Measurements from ENCODE around the gene PCK2. TPM values are rescaled to one million over a fixed set of nuclear protein-coding genes. Genes with fewer than 3 reads are reported as not detected.

PCK2 gene
- total RNA-seq, 1 experiment from 2014 or later, result 16.8 TPM

- TF ChIP-seq EZH2 (IDR thresholded peaks at IDR 0.05; ENCODE audit: borderline replicate concordance, low read depth, low read length, poor library complexity, severe bottlenecking) (no peak), CTCF (conservative IDR thresholded peaks at IDR 0.05; ENCODE audit: low read depth, low read length) (no peak)
- BruUV-seq (replicated peaks), result no TSS peak
These were observed 14.3 kb downstream of the PCK2 start for GRCh38 chr14:24108336-24108874.

GRCh38 chr14:24110060-24110459 lies 15.9 kb downstream of the PCK2 start:
- H3K27ac ChIP-seq (ENCODE audit: low read depth, low read length, poor library complexity, severe bottlenecking), result no peak overlapping the region
- no TSS peak for BruUV-seq (replicated peaks)
- no peaks in the 10 kb centered on the region for H3K36me3 ChIP-seq (ENCODE audit: insufficient read depth, low read length, poor library complexity, severe bottlenecking)
- no peak overlapping the region for H3K4me3 ChIP-seq (ENCODE audit: low read depth, low read length, poor library complexity, severe bottlenecking)
- ChIA-PET POLR2A (ENCODE audit: low non-redundant PET) (no interaction called here), CTCF (interaction anchor here (0.7 to 2.1 kb wide), 2 partner anchors 52 to 752 kb away, joined by 3 to 57 read pairs; no protein-coding TSS in a partner anchor)
- TF ChIP-seq CTCF (conservative IDR thresholded peaks at IDR 0.05; ENCODE audit: low read depth, low read length) (no peak), EZH2 (IDR thresholded peaks at IDR 0.05; ENCODE audit: borderline replicate concordance, low read depth, low read length, poor library complexity, severe bottlenecking) (no peak)
- no peak for DNase-seq (ENCODE audit: low spot score)
- H3K27me3 ChIP-seq (replicated peaks; ENCODE audit: insufficient read depth, low read depth, low read length, poor library complexity), result no peaks in the 10 kb centered on the region
- intact Hi-C loops (cut with micrococcal nuclease; ENCODE audit: unreplicated experiment), result no loop called here
- no peaks in the 10 kb centered on the region for H3K9me3 ChIP-seq (ENCODE audit: low read depth, low read length, poor library complexity, severe bottlenecking)
- H3K4me1 ChIP-seq (ENCODE audit: insufficient read depth, low read length, poor library complexity, severe bottlenecking), result peaks cover 5% of the 10 kb centered on the region

More at GRCh38 chr14:24108336-24108874, 14.3 kb downstream of the PCK2 start:
- no peak overlapping the region for H3K27ac ChIP-seq (ENCODE audit: low read depth, low read length, poor library complexity, severe bottlenecking)
- no peaks in the 10 kb centered on the region for H3K27me3 ChIP-seq (replicated peaks; ENCODE audit: insufficient read depth, low read depth, low read length, poor library complexity)
- CTCF ChIA-PET, result interaction anchor here (0.6 to 2.1 kb wide), 8 partner anchors 14 to 476 kb away, joined by 3 to 57 read pairs (median 4); partner anchors contain the start of genes PCK2 and PSME2
- peaks cover 2% of the 10 kb centered on the region for H3K4me1 ChIP-seq (ENCODE audit: insufficient read depth, low read length, poor library complexity, severe bottlenecking)
- no peak overlapping the region for H3K4me3 ChIP-seq (ENCODE audit: low read depth, low read length, poor library complexity, severe bottlenecking)
- H3K9me3 ChIP-seq (ENCODE audit: low read depth, low read length, poor library complexity, severe bottlenecking), result no peaks in the 10 kb centered on the region
- intact Hi-C loops (cut with micrococcal nuclease; ENCODE audit: unreplicated experiment), result loop anchor here (2.0 to 5.0 kb wide), 2 partner anchors 51 to 94 kb away; no protein-coding TSS in a partner anchor
- no peaks in the 10 kb centered on the region for H3K36me3 ChIP-seq (ENCODE audit: insufficient read depth, low read length, poor library complexity, severe bottlenecking)
- POLR2A ChIA-PET (ENCODE audit: low non-redundant PET), result interaction anchor here (0.8 kb wide), 1 partner anchor 14 kb away, joined by 3 read pairs; the partner anchor contains the start of gene PCK2
- DNase-seq (ENCODE audit: low spot score), result no peak

GRCh38 chr14:24110523-24110922 lies 16.4 kb downstream of the PCK2 start:
- ChIA-PET CTCF (no interaction called here), POLR2A (ENCODE audit: low non-redundant PET) (interaction anchor here (0.7 kb wide), 2 partner anchors 27 to 37 kb away, joined by 3 to 5 read pairs; partner anchors contain the start of gene RNF31)
- no peaks in the 10 kb centered on the region for H3K36me3 ChIP-seq (ENCODE audit: insufficient read depth, low read length, poor library complexity, severe bottlenecking)
- no TSS peak for BruUV-seq (replicated peaks)
- no peak overlapping the region for H3K4me3 ChIP-seq (ENCODE audit: low read depth, low read length, poor library complexity, severe bottlenecking)
- H3K27ac ChIP-seq (ENCODE audit: low read depth, low read length, poor library complexity, severe bottlenecking), result no peak overlapping the region
- H3K27me3 ChIP-seq (replicated peaks; ENCODE audit: insufficient read depth, low read depth, low read length, poor library complexity), result no peaks in the 10 kb centered on the region
- DNase-seq (ENCODE audit: low spot score), result no peak
- H3K4me1 ChIP-seq (ENCODE audit: insufficient read depth, low read length, poor library complexity, severe bottlenecking), result peaks cover 7% of the 10 kb centered on the region
- TF ChIP-seq CTCF (conservative IDR thresholded peaks at IDR 0.05; ENCODE audit: low read depth, low read length), result no peak
- no peak for TF ChIP-seq EZH2 (IDR thresholded peaks at IDR 0.05; ENCODE audit: borderline replicate concordance, low read depth, low read length, poor library complexity, severe bottlenecking)
- intact Hi-C loops (cut with micrococcal nuclease; ENCODE audit: unreplicated experiment), result no loop called here
- no peaks in the 10 kb centered on the region for H3K9me3 ChIP-seq (ENCODE audit: low read depth, low read length, poor library complexity, severe bottlenecking)

All from A673 (cell line).